Neural progenitor cell (in vitro differentiated cells): ENCODE data around the gene GJB6. TPM values are rescaled to one million over a fixed set of nuclear protein-coding genes. Genes with fewer than 3 reads are reported as not detected.

Source experiments
- DNase-seq: peaks from one replicate; pipeline ENCODE4 v3.0.0-alpha.2; 2016; ENCODE audit warnings: low spot score
- H2AFZ ChIP-seq: fragments of 200-600 bp; sonication (generic); replicated peaks from 2 replicates; pipeline ENCODE4 v1.6.1; 2016; ENCODE audit warnings: antibody characterized with exemption
- H3F3A ChIP-seq: fragments of 200-600 bp; sonication (generic); 2 replicates; pipeline ENCODE4 v1.6.1; 2016; ENCODE audit warnings: antibody characterized with exemption, low read depth
- H3K27ac ChIP-seq: fragments of 200-600 bp; sonication (generic); 2 replicates; pipeline ENCODE4 v1.5.1; 2016; ENCODE audit warnings: mild to moderate bottlenecking
- H3K27me3 ChIP-seq: fragments of 200-600 bp; sonication (generic); 2 replicates; pipeline ENCODE4 v1.6.1; 2016; ENCODE audit warnings: mild to moderate bottlenecking, moderate library complexity
- H3K36me3 ChIP-seq: fragments of 200-600 bp; sonication (generic); 2 replicates; pipeline ENCODE4 v1.5.1; 2016
- H3K4me1 ChIP-seq: fragments of 200-600 bp; sonication (generic); 2 replicates; pipeline ENCODE4 v1.6.1; 2016; ENCODE audit warnings: mixed run types
- H3K4me2 ChIP-seq: fragments of 200-600 bp; sonication (generic); 2 replicates; pipeline ENCODE4 v1.6.1; 2016
- H3K4me3 ChIP-seq: fragments of 200-600 bp; sonication (generic); 2 replicates; pipeline ENCODE4 v1.5.1; 2016
- H3K79me2 ChIP-seq: fragments of 200-600 bp; sonication (generic); 2 replicates; pipeline ENCODE4 v1.6.1; 2016; ENCODE audit warnings: low read depth
- H3K9ac ChIP-seq: fragments of 200-600 bp; sonication (generic); 2 replicates; pipeline ENCODE4 v1.6.1; 2016
- H3K9me3 ChIP-seq: fragments of 200-600 bp; sonication (generic); 2 replicates; pipeline ENCODE4 v1.5.1; 2016; ENCODE audit warnings: low read depth
- H4K20me1 ChIP-seq: fragments of 200-600 bp; sonication (generic); 2 replicates; pipeline ENCODE4 v1.6.1; 2016; ENCODE audit warnings: low read depth
- H3K27ac Mint-ChIP-seq: 3 replicates; pipeline ENCODE4 v1.8.0; 2021; ENCODE audit warnings: mixed read lengths
- H3K27me3 Mint-ChIP-seq: 2 replicates; pipeline ENCODE4 v1.8.0; 2022; ENCODE audit warnings: low read depth, mild to moderate bottlenecking, inconsistent platforms, moderate library complexity, mixed read lengths; ENCODE audit not compliant: insufficient read depth
- H3K36me3 Mint-ChIP-seq: 3 replicates; pipeline ENCODE4 v1.8.0; 2021; ENCODE audit warnings: mixed read lengths
- H3K4me1 Mint-ChIP-seq: 3 replicates; pipeline ENCODE4 v1.8.0; 2021; ENCODE audit warnings: mixed read lengths
- H3K4me3 Mint-ChIP-seq: 3 replicates; pipeline ENCODE4 v1.8.0; 2021; ENCODE audit warnings: mild to moderate bottlenecking, moderate library complexity, mixed read lengths
- H3K9me3 Mint-ChIP-seq: 3 replicates; pipeline ENCODE4 v1.8.0; 2020; ENCODE audit warnings: mixed read lengths
- EZH2 ChIP-seq: fragments of 200-600 bp; sonication (generic); IDR thresholded peaks from 2 replicates; pipeline ENCODE4 v1.6.1; 2017; ENCODE audit warnings: antibody characterized with exemption, mild to moderate bottlenecking, moderate library complexity
- EZH2phosphoT487 ChIP-seq: fragments of 200-600 bp; sonication (generic); IDR thresholded peaks from 2 replicates; pipeline ENCODE4 v1.6.1; 2017; ENCODE audit warnings: antibody characterized with exemption
- total RNA-seq: library from RNA; depleted of rRNA; stranded (reverse); fragments of >200 nt; gene quantifications from 2 replicates; pipeline ENCODE4 v1.2.3, GENCODE V29; 2015; ENCODE audit warnings: low replicate concordance
- TF ChIP-seq, protein P1 (sequence below): fragments of 200-600 bp; sonication (generic); IDR thresholded peaks from 2 replicates; pipeline ENCODE4 v1.5.1; 2017; ENCODE audit warnings: antibody characterized with exemption, mild to moderate bottlenecking

Gene GJB6
- total RNA-seq, 1 donor from 2014 or later, result not detected

DNA sequence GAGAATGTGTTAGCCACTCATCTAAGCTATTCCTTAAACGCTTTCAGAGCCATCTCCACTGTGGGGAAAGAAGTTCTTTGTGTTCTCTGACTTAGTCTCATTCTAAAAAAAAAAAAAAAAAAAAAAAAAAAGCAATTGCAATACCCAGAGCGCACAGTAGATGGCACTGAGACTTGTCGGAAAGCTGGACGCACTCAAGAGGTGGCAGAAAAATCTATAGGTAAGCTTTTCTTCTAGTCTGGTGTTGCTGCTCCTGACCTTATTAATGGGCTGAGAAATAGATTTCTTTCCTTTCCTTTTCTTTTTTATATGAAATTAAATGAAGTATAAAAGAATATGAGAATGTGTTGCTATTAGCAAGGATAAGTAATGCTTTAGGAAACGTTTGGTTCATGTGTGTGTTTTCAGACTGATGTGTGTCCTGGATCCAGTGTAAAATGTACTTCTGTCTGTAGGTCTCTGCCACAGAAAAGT lies 34.7 kb downstream of the GJB6 start:
- Histone ChIP-seq H3K4me3 (no peak overlapping the region), H3K9ac (no peak overlapping the region), H3K27me3 (peaks cover 56% of the 10 kb centered on the region), H3F3A (peaks cover 10% of the 10 kb centered on the region), H3K4me2 (no peak overlapping the region), H3K4me1 (peaks cover 16% of the 10 kb centered on the region), H3K36me3 (no peaks in the 10 kb centered on the region), H3K27ac (no peak overlapping the region), H3K9me3 (no peaks in the 10 kb centered on the region), H3K79me2 (no peaks in the 10 kb centered on the region), H2AFZ (peak overlapping the region; percentile 30), H4K20me1 (peaks cover 14% of the 10 kb centered on the region)
- Mint-ChIP-seq H3K27ac (no peak overlapping the region), H3K36me3 (no peaks in the 10 kb centered on the region), H3K9me3 (peaks cover 13% of the 10 kb centered on the region), H3K4me3 (no peak overlapping the region), H3K27me3 (peaks cover 35% of the 10 kb centered on the region), H3K4me1 (peaks cover 12% of the 10 kb centered on the region)
- TF ChIP-seq EZH2 (no peak), EZH2phosphoT487 (no peak)
- TF ChIP-seq, protein P1, sequence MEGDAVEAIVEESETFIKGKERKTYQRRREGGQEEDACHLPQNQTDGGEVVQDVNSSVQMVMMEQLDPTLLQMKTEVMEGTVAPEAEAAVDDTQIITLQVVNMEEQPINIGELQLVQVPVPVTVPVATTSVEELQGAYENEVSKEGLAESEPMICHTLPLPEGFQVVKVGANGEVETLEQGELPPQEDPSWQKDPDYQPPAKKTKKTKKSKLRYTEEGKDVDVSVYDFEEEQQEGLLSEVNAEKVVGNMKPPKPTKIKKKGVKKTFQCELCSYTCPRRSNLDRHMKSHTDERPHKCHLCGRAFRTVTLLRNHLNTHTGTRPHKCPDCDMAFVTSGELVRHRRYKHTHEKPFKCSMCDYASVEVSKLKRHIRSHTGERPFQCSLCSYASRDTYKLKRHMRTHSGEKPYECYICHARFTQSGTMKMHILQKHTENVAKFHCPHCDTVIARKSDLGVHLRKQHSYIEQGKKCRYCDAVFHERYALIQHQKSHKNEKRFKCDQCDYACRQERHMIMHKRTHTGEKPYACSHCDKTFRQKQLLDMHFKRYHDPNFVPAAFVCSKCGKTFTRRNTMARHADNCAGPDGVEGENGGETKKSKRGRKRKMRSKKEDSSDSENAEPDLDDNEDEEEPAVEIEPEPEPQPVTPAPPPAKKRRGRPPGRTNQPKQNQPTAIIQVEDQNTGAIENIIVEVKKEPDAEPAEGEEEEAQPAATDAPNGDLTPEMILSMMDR, result peak; percentile 52
- peak; percentile 65 for DNase-seq

DNA sequence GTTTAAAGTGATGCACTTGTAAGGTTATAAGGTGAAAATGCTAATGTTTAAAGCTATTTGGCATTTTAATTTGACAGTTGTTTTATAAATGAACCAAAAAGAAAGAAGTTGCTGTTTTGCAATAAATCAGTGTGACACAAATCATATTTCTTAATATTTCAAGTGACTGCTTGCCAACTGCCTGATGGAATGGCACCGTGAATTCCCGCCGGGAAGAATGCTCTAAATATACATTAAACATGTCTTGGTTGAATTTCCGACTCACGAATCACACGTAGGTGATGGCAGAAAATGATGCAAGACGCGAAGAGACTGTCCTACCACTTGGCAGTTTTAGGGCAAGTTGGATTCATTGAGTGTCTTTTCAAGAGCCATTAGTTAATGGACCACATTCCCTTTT lies 36.3 kb downstream of the GJB6 start:
- TF ChIP-seq, protein P1, result no peak
- TF ChIP-seq EZH2phosphoT487 (no peak), EZH2 (no peak)
- Histone ChIP-seq H3K4me3 (no peak overlapping the region), H3K9me3 (no peaks in the 10 kb centered on the region), H3K9ac (no peak overlapping the region), H2AFZ (no peak overlapping the region), H3K36me3 (no peaks in the 10 kb centered on the region), H3F3A (peaks cover 10% of the 10 kb centered on the region), H3K79me2 (no peaks in the 10 kb centered on the region), H3K27me3 (peaks cover 72% of the 10 kb centered on the region), H3K4me2 (no peak overlapping the region), H3K27ac (no peak overlapping the region), H3K4me1 (peaks cover 22% of the 10 kb centered on the region), H4K20me1 (peaks cover 14% of the 10 kb centered on the region)
- H3K36me3 Mint-ChIP-seq, result no peaks in the 10 kb centered on the region
- H3K27ac Mint-ChIP-seq, result no peak overlapping the region
- DNase-seq, result no peak
- no peak overlapping the region for H3K4me3 Mint-ChIP-seq
- H3K27me3 Mint-ChIP-seq, result peaks cover 43% of the 10 kb centered on the region
- H3K9me3 Mint-ChIP-seq, result peaks cover 9% of the 10 kb centered on the region
- peaks cover 17% of the 10 kb centered on the region for H3K4me1 Mint-ChIP-seq

DNA sequence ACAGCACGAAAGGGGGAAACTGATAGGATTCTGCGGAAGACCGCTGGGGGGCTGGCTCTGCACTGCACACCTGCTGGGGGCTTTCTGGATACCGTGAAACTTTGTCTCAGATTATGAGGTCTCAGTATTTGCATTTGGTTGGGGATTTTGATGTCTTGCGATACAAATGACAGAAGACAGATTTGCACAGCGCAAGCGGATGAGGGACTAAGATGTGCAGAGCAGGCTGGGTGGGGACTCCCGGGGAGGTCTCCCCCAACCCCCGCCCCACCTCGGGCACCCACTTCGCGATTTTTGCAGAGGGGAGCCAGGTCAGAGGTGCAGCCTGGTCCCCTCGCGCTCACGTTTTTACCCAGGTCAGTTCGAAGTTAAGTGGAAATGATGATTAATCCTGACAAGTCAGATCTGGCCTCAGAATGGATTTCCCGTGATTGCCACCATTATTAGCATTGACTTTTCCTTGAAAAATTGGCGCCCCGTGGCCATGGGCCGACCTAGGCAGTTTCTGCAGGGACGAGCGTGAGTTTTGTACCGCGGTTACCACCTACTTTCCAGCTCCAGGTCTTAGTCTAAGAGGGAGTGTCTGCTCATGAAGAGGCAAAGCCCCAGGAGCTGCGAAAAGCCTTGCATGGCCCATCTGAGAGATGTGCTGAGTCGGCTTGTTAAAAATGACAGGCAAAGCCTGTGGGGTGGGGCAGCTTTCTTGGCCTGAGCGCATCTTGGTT lies 38.0 kb downstream of the GJB6 start:
- Histone ChIP-seq H3K4me2 (peak overlapping the region; percentile 98), H3K4me3 (peak overlapping the region; percentile 74), H3K79me2 (no peaks in the 10 kb centered on the region), H3K27me3 (peaks cover 90% of the 10 kb centered on the region), H3K27ac (no peak overlapping the region), H3K9me3 (no peaks in the 10 kb centered on the region), H4K20me1 (peaks cover 14% of the 10 kb centered on the region), H2AFZ (no peak overlapping the region), H3K9ac (no peak overlapping the region), H3F3A (peaks cover 10% of the 10 kb centered on the region), H3K4me1 (peaks cover 22% of the 10 kb centered on the region), H3K36me3 (no peaks in the 10 kb centered on the region)
- H3K27ac Mint-ChIP-seq, result no peak overlapping the region
- peaks cover 17% of the 10 kb centered on the region for H3K4me1 Mint-ChIP-seq
- H3K9me3 Mint-ChIP-seq, result peaks cover 5% of the 10 kb centered on the region
- peak overlapping the region; percentile 82 for H3K4me3 Mint-ChIP-seq
- no peak for TF ChIP-seq EZH2
- no peak for TF ChIP-seq EZH2phosphoT487
- TF ChIP-seq, protein P1, result no peak
- peaks cover 54% of the 10 kb centered on the region for H3K27me3 Mint-ChIP-seq
- H3K36me3 Mint-ChIP-seq, result no peaks in the 10 kb centered on the region
- DNase-seq, result peak; percentile 40
